Fibroblast of skin of scalp (primary cell): ENCODE results near the gene ITGAD.

Source experiments
- DNase-seq: peaks from one replicate; pipeline ENCODE4 v3.0.0-alpha.2; 2013

Gene ITGAD

GRCh38 chr16:31365131-31365865, 27.8 kb upstream of the ITGAD start:
- DNase-seq, result no peak

- no peak for DNase-seq
Measured at GRCh38 chr16:31367853-31368252, 25.3 kb upstream of the ITGAD start.

- no peak for DNase-seq
Measured at GRCh38 chr16:31371008-31371407, 22.1 kb upstream of the ITGAD start.

- no peak for DNase-seq
Measured at GRCh38 chr16:31371619-31372484, 21.3 kb upstream of the ITGAD start.

- DNase-seq, result no peak
Measured at GRCh38 chr16:31373235-31373634, 19.9 kb upstream of the ITGAD start.

GRCh38 chr16:31375231-31375630, 17.9 kb upstream of the ITGAD start:
- DNase-seq, result no peak

GRCh38 chr16:31376705-31377104, 16.4 kb upstream of the ITGAD start:
- no peak for DNase-seq

- DNase-seq, result no peak
Measured at GRCh38 chr16:31377210-31377903, 15.8 kb upstream of the ITGAD start.

- DNase-seq, result no peak
Measured at GRCh38 chr16:31380201-31380600, 12.9 kb upstream of the ITGAD start.

GRCh38 chr16:31382485-31383161, 10.5 kb upstream of the ITGAD start:
- peak; percentile 16 for DNase-seq

- DNase-seq, result no peak
Measured at GRCh38 chr16:31385680-31386079, 7.5 kb upstream of the ITGAD start.

- no peak for DNase-seq
Measured at GRCh38 chr16:31386157-31386984, 6.8 kb upstream of the ITGAD start.

- no peak for DNase-seq
Measured at GRCh38 chr16:31388535-31388934, 4.6 kb upstream of the ITGAD start.

- DNase-seq, result no peak
Measured at GRCh38 chr16:31390504-31391041, 2.6 kb upstream of the ITGAD start.

- DNase-seq, result no peak
Measured at GRCh38 chr16:31395647-31396046, 2.5 kb downstream of the ITGAD start.

GRCh38 chr16:31397096-31397660, 4.0 kb downstream of the ITGAD start:
- no peak for DNase-seq

GRCh38 chr16:31397701-31398100, 4.6 kb downstream of the ITGAD start:
- no peak for DNase-seq

- no peak for DNase-seq
Measured at GRCh38 chr16:31400191-31400590, 7.1 kb downstream of the ITGAD start.

GRCh38 chr16:31401436-31401835, 8.3 kb downstream of the ITGAD start:
- no peak for DNase-seq

- DNase-seq, result peak; percentile 8
Measured at GRCh38 chr16:31402687-31403086, 9.6 kb downstream of the ITGAD start.
